ENCODE measurements around the gene FAF1. TPM values are rescaled to one million over a fixed set of nuclear protein-coding genes. Genes with fewer than 3 reads are reported as not detected.

Gene FAF1
- total RNA-seq, 4 donors from 2014 or later, result 46.1 to 72.2 (median 52.2) TPM

DNA sequence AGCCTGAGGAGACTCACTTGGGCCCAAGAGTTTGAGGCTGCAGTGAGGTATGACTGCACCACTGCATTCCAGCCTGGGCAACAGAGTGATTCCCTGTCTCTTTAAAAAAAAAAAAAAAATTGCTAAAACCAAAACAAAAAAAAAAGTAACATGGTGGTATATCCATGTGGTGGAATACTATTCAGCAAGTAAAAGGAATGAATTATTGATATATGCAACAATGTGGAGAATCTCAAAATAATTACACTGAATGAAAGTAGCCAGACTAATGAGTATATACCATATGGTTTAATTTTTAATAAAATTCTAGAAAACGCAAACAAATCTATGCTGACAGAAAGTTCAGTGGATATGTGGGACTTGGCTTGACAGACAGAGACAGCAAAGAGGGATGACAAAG lies 456.6 kb downstream of the FAF1 start:
- TF ChIP-seq, protein P1, sequence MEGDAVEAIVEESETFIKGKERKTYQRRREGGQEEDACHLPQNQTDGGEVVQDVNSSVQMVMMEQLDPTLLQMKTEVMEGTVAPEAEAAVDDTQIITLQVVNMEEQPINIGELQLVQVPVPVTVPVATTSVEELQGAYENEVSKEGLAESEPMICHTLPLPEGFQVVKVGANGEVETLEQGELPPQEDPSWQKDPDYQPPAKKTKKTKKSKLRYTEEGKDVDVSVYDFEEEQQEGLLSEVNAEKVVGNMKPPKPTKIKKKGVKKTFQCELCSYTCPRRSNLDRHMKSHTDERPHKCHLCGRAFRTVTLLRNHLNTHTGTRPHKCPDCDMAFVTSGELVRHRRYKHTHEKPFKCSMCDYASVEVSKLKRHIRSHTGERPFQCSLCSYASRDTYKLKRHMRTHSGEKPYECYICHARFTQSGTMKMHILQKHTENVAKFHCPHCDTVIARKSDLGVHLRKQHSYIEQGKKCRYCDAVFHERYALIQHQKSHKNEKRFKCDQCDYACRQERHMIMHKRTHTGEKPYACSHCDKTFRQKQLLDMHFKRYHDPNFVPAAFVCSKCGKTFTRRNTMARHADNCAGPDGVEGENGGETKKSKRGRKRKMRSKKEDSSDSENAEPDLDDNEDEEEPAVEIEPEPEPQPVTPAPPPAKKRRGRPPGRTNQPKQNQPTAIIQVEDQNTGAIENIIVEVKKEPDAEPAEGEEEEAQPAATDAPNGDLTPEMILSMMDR (IDR thresholded peaks at IDR 0.05; ENCODE audit: low read depth), result no peak

GRCh38 chr1:50502147-50502546 lies 457.9 kb downstream of the FAF1 start:
- TF ChIP-seq, protein P1 (IDR thresholded peaks at IDR 0.05; ENCODE audit: low read depth), result no peak

GRCh38 chr1:50497007-50497406 lies 463.1 kb downstream of the FAF1 start:
- TF ChIP-seq, protein P1 (IDR thresholded peaks at IDR 0.05; ENCODE audit: low read depth), result no peak

DNA sequence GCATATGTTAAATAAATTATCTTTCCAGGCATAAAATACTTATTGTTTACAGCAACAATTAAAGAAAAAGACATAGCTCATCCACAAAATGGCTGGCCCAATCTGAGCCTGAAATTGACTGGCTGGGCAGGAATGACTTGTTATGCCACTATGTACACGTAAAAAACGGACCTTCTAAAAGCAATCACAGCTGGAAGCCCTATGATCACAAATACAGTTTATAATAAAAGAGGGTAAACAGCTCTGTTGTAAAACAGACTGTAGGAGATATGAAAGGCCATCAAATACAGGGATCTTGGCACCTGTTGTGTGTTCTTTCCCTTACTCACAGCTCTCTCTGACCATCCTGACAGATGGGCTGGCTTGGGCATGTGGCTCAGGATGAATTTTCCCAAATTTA lies 466.4 kb downstream of the FAF1 start:
- TF ChIP-seq, protein P1 (IDR thresholded peaks at IDR 0.05; ENCODE audit: low read depth), result no peak

DNA sequence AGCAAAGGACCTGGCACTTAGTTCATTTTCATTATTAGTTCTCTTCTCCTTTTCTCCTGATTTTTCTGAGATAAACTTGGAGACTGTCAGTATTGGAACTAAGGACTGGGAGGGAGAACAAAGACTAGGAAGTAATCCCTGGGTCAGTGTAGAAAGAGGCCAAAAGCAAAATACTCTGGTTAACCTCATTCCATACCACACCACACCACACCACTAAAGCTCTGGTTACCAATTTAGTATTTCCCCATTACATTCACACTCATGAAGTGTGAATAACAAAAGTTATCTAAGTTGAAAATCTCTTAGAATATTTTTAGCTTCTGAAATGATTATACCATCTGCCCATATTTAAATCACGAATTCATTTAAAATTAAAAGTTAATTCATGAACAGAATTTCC lies 467.9 kb downstream of the FAF1 start:
- TF ChIP-seq, protein P1 (IDR thresholded peaks at IDR 0.05; ENCODE audit: low read depth), result no peak

DNA sequence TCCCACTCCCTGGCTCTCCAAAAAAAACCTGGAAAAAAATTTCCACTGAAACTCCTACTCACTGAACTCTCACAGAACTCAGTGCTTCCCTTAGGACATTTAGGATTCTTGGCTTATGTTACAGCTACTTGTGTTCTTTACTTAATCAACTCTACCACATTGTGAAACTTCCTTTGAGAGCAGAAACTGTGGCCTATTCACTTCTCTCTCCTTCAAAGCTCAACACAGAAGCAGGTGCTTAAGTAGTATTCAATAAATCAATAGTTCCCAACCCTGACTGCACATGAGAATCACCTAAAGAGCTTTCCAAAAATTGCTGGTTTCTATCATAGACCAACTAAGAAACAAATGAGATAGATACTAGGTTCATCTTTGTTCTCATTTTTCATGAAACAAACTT lies 468.9 kb downstream of the FAF1 start:
- TF ChIP-seq, protein P1 (IDR thresholded peaks at IDR 0.05; ENCODE audit: low read depth), result no peak

GRCh38 chr1:50490640-50491039 lies 469.4 kb downstream of the FAF1 start:
- TF ChIP-seq, protein P1 (IDR thresholded peaks at IDR 0.05; ENCODE audit: low read depth), result no peak
